NCI-H774 (cell line): ENCODE results near the gene OPCML.

Experiments used
- DNase-seq: peaks from one replicate; lab custom pipeline; 2025; lab: John Stamatoyannopoulos, UW

Gene OPCML

GRCh38 chr11:132981131-132981956, 551.0 kb downstream of the OPCML start:
- no peak for DNase-seq

GRCh38 chr11:132980670-132981069, 551.6 kb downstream of the OPCML start:
- DNase-seq: no peak

- DNase-seq: no peak
Observed at GRCh38 chr11:132977746-132978145, 554.6 kb downstream of the OPCML start.

GRCh38 chr11:132977241-132977640, 555.1 kb downstream of the OPCML start:
- DNase-seq: no peak

- DNase-seq: no peak
Observed at GRCh38 chr11:132976115-132976514, 556.2 kb downstream of the OPCML start.

GRCh38 chr11:132973686-132974085, 558.6 kb downstream of the OPCML start:
- DNase-seq: no peak

- DNase-seq: no peak
Observed at GRCh38 chr11:132972565-132972964, 559.7 kb downstream of the OPCML start.

GRCh38 chr11:132971351-132971750, 561.0 kb downstream of the OPCML start:
- DNase-seq: no peak

GRCh38 chr11:132969892-132970291, 562.4 kb downstream of the OPCML start:
- no peak for DNase-seq

- DNase-seq: no peak
Observed at GRCh38 chr11:132962041-132962440, 570.3 kb downstream of the OPCML start.

- no peak for DNase-seq
Observed at GRCh38 chr11:132961453-132961852, 570.8 kb downstream of the OPCML start.

GRCh38 chr11:132960273-132961078, 571.8 kb downstream of the OPCML start:
- DNase-seq: no peak

- DNase-seq: no peak
Observed at GRCh38 chr11:132959693-132960092, 572.6 kb downstream of the OPCML start.

- DNase-seq: no peak
Observed at GRCh38 chr11:132957881-132958280, 574.4 kb downstream of the OPCML start.

GRCh38 chr11:132948252-132948651, 584.0 kb downstream of the OPCML start:
- DNase-seq: no peak

GRCh38 chr11:132944569-132944944, 587.7 kb downstream of the OPCML start:
- DNase-seq: no peak

GRCh38 chr11:132943706-132944568, 588.4 kb downstream of the OPCML start:
- no peak for DNase-seq

GRCh38 chr11:132943357-132943705, 589.0 kb downstream of the OPCML start:
- no peak for DNase-seq

- no peak for DNase-seq
Observed at GRCh38 chr11:132942611-132943356, 589.5 kb downstream of the OPCML start.

- DNase-seq: no peak
Observed at GRCh38 chr11:132941761-132942160, 590.5 kb downstream of the OPCML start.

- peak; percentile 30 for DNase-seq
Observed at GRCh38 chr11:132941024-132941646, 591.2 kb downstream of the OPCML start.
